Measurements from ENCODE around the gene ZFPM1. TPM values are rescaled to one million over a fixed set of nuclear protein-coding genes. Genes with fewer than 3 reads are reported as not detected.

Gene ZFPM1
- total RNA-seq, 1 donor from 2014 or later: 6.2 TPM

- no peak for DNase-seq (ENCODE audit: low read depth)
- Histone ChIP-seq H3K4me3 (ENCODE audit: low read depth, low read length) (no peak overlapping the region), H3K36me3 (ENCODE audit: control insufficient read depth, insufficient read depth, low read length) (no peaks in the 10 kb centered on the region), H3K27me3 (ENCODE audit: control insufficient read depth, insufficient read depth, low read length) (peaks cover 50% of the 10 kb centered on the region)
- TF ChIP-seq CTCF (IDR thresholded peaks at IDR 0.05; ENCODE audit: insufficient read depth, low read length, poor library complexity, severe bottlenecking): no peak
These were observed 90.2 kb downstream of the ZFPM1 start for GRCh38 chr16:88543230-88543813.

- no peaks in the 10 kb centered on the region for H3K36me3 ChIP-seq (ENCODE audit: control insufficient read depth, insufficient read depth, low read length)
- H3K4me3 ChIP-seq (ENCODE audit: low read depth, low read length): no peak overlapping the region
- no peak for TF ChIP-seq CTCF (IDR thresholded peaks at IDR 0.05; ENCODE audit: insufficient read depth, low read length, poor library complexity, severe bottlenecking)
- H3K27me3 ChIP-seq (ENCODE audit: control insufficient read depth, insufficient read depth, low read length): peaks cover 31% of the 10 kb centered on the region
- DNase-seq (ENCODE audit: low read depth): no peak
These were observed 92.7 kb downstream of the ZFPM1 start for GRCh38 chr16:88545781-88546180.

- no peak for DNase-seq (ENCODE audit: low read depth)
- Histone ChIP-seq H3K4me3 (ENCODE audit: low read depth, low read length) (no peak overlapping the region), H3K36me3 (ENCODE audit: control insufficient read depth, insufficient read depth, low read length) (no peaks in the 10 kb centered on the region), H3K27me3 (ENCODE audit: control insufficient read depth, insufficient read depth, low read length) (peaks cover 35% of the 10 kb centered on the region)
- TF ChIP-seq CTCF (IDR thresholded peaks at IDR 0.05; ENCODE audit: insufficient read depth, low read length, poor library complexity, severe bottlenecking): no peak
These were observed 95.2 kb downstream of the ZFPM1 start for GRCh38 chr16:88548131-88548874.

- Histone ChIP-seq H3K36me3 (ENCODE audit: control insufficient read depth, insufficient read depth, low read length) (no peaks in the 10 kb centered on the region), H3K4me3 (ENCODE audit: low read depth, low read length) (no peak overlapping the region), H3K27me3 (ENCODE audit: control insufficient read depth, insufficient read depth, low read length) (peaks cover 40% of the 10 kb centered on the region)
- no peak for DNase-seq (ENCODE audit: low read depth)
- no peak for TF ChIP-seq CTCF (IDR thresholded peaks at IDR 0.05; ENCODE audit: insufficient read depth, low read length, poor library complexity, severe bottlenecking)
These were observed 95.9 kb downstream of the ZFPM1 start for GRCh38 chr16:88548985-88549384.

- Histone ChIP-seq H3K27me3 (ENCODE audit: control insufficient read depth, insufficient read depth, low read length) (peaks cover 45% of the 10 kb centered on the region), H3K36me3 (ENCODE audit: control insufficient read depth, insufficient read depth, low read length) (no peaks in the 10 kb centered on the region), H3K4me3 (ENCODE audit: low read depth, low read length) (no peak overlapping the region)
- TF ChIP-seq CTCF (IDR thresholded peaks at IDR 0.05; ENCODE audit: insufficient read depth, low read length, poor library complexity, severe bottlenecking): no peak
- no peak for DNase-seq (ENCODE audit: low read depth)
These were observed 96.7 kb downstream of the ZFPM1 start for GRCh38 chr16:88549671-88550245.

Measured in kidney epithelial cell (primary cell).